GM19372 (cell line): ENCODE results near the gene ADAMTS17.
"Not testable (repeated sequence)": the region's sequence is repeated elsewhere in the genome, so short reads cannot be mapped to it uniquely, and the experiment has no call there.

Experiments
- ATAC-seq: cut with Tn5 transposase; IDR thresholded peaks from one replicate; pipeline ENCODE4 v1.9.1; 2021; ENCODE audit warnings: mild to moderate bottlenecking, low read depth, moderate library complexity; ENCODE audit not compliant: unreplicated experiment

Gene ADAMTS17

GRCh38 chr15:99944131-99944530 lies 397.6 kb downstream of the ADAMTS17 start:
- no peak for ATAC-seq

- no peak for ATAC-seq
Measured at GRCh38 chr15:99943466-99943865, 398.3 kb downstream of the ADAMTS17 start.

- ATAC-seq = no peak
Measured at GRCh38 chr15:99932676-99933402, 408.9 kb downstream of the ADAMTS17 start.

- ATAC-seq = no peak
Measured at GRCh38 chr15:99931703-99932603, 409.8 kb downstream of the ADAMTS17 start.

- no peak for ATAC-seq
Measured at GRCh38 chr15:99930696-99931095, 411.1 kb downstream of the ADAMTS17 start.

GRCh38 chr15:99929266-99929665 lies 412.5 kb downstream of the ADAMTS17 start:
- ATAC-seq = no peak

GRCh38 chr15:99928429-99928981 lies 413.3 kb downstream of the ADAMTS17 start:
- ATAC-seq = peak; percentile 84

- not testable (repeated sequence) for ATAC-seq
Measured at GRCh38 chr15:99926532-99926931, 415.2 kb downstream of the ADAMTS17 start.

- ATAC-seq = no peak
Measured at GRCh38 chr15:99925661-99926461, 415.9 kb downstream of the ADAMTS17 start.

GRCh38 chr15:99923711-99924110 lies 418.1 kb downstream of the ADAMTS17 start:
- no peak for ATAC-seq
